HG03571 (cell line): Measurements from ENCODE around the gene MVK.
"Not testable (repeated sequence)": the region's sequence is repeated elsewhere in the genome, so short reads cannot be mapped to it uniquely, and the experiment has no call there.

Experiments used
- ATAC-seq: cut with Tn5 transposase; IDR thresholded peaks from one replicate; pipeline ENCODE4 v1.9.1; 2021; ENCODE audit not compliant: unreplicated experiment

MVK gene

DNA sequence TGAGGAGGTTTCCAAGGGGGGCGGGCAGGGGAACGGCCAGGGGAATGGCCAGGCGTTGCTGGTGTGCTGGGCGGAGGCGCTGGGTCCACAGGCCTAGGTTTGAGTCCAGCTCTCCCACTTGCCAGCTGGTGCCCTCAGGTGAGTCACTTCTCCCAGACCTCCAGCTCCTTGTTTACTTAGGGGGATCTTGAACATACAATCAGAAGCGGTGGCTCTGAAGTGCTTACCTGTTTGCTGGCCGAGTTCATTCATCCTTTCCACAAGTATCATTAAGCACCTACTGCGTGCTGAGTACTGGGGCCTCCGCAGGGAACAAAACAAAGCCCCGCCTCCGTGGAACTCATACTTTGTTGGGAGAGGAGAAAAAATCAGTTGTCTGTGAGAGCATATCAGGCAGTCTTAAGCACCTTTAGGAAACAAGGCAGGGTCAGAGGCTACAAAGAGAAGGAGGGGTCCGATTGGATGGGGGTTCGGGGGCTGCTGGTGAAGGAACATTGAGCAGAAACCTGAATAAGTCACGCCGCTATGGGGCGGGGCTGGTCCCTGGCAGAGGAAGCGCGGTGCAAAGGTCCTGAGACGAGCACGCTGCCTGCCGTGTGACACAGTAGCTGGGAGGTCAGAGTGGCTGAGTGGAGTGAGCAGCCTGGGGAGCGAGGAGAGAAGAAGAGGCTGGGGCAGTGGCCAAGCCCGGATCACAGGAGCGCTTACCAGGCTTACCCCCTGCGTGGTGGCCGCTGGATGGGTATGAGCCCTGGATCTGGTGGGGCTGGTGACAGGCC is 15.1 kb downstream of the MVK start:
- ATAC-seq: no peak

DNA sequence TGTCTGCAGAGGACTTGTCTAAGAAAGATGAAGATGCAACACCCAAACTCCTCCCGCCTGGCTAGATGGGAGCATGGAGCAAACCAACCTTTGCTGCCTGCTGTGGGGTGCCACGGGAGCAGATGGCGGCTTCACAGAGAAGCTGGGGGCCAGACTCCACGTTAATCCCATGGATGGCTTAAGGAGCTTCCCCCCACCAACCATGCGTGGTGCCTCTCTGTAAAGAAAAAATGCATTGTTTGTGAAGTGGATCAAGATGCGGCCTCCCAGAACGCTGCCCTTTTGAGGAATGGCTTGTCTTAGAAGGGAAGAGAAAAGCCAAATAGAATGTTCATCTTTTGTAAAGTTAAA is 15.6 kb downstream of the MVK start:
- ATAC-seq: no peak

DNA sequence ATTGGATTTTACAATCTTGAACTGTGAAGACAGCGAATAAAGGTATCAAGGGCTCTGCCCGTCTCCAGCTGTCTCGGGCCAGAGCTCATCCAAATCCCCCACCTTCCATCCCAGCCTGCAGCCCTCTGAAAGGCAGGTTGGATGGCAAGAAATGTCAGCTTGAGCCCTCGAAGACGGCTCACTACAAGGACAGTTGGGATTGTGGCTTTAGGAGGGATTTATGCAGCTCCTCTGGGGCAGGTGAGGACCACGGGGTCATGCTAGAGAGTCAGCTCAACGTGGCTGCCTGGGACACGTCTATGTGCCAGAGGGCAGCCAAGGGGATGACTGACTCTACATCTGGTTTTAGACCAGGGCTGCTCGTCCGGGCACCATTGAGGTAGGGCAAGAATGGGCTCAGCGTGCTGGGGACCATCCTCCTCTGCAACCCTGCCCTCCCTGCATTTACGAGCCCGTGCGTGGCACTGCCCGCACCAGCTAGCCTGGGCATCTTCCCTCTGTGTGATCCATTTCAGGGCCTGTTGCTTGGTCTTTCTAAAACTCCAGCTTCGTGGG is 16.2 kb downstream of the MVK start:
- ATAC-seq: no peak

GRCh38 chr12:109590566-109590965 is 17.0 kb downstream of the MVK start:
- ATAC-seq: no peak

GRCh38 chr12:109591041-109591440 is 17.4 kb downstream of the MVK start:
- no peak for ATAC-seq

- ATAC-seq: no peak
Observed at GRCh38 chr12:109592195-109592904, 18.8 kb downstream of the MVK start.

DNA sequence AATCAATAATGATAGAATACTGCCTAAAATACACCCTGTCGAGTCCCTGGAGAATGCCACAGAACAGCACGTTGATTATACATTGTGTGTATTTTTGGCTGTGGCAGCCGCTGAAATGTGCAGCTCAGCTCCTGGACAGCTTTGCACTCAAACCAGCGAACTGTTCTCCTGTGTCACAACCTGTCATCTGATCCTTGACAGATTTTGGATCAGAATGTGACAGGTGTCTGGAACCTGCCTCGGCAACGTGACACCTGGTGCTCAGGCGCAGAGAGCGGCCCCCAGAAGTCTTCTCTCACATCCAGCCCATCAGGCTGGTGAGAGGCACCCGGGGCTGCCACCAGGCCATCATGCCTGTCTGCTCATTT is 19.3 kb downstream of the MVK start:
- no peak for ATAC-seq

DNA sequence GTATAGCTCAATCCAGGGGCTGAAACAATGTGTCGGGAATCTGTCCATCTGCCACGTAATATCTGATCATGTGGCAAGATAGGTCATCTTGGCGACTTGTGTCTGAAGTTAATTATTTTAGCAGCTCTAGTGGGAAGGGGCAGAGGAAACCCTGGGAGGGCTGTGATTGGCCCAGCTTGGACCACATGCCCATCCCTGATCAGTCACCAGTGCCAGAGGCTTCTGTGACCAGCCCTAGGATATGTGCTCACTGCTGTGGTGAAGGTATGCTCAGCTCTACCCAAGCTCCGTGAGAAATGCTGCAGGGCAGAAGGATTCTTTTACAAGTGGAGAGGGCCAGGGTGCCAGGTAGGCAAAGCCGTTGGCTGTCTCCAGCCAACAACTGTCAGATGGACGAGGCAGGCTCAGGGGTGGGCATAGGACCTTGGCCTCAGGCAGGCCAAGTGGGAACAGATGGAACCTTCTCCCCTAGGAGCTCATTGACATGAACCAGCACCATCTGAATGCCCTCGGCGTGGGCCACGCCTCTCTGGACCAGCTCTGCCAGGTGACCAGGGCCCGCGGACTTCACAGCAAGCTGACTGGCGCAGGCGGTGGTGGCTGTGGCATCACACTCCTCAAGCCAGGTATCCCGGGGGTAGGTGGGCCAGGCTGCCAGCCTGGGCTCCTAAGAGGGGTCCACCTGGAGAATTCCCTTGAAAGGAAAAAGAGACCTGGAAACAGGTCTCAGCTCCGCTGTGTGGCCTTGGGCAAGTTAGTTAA is 21.1 kb downstream of the MVK start:
- ATAC-seq: no peak

- no peak for ATAC-seq
Observed at GRCh38 chr12:109595321-109595902, 21.8 kb downstream of the MVK start.

- no peak for ATAC-seq
Observed at GRCh38 chr12:109596418-109597244, 23.0 kb downstream of the MVK start.

DNA sequence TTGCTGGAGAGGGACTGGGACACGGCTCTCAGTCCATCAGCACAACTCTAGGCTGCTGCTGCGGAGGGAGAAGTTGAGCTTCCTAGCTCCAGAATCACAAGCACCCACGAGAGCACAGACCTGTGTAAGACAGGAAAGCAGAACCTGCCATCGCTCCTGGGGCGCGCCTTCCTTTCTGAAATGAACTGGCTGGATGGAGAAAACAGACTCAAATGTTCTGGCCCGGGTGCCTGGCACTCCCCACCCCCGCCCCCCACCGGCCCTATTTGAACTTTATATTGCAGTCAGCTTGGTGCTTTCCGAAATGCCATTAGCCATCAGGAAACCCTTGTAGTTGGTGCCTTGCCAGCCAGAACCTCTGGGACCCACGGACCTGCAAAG is 23.8 kb downstream of the MVK start:
- no peak for ATAC-seq

DNA sequence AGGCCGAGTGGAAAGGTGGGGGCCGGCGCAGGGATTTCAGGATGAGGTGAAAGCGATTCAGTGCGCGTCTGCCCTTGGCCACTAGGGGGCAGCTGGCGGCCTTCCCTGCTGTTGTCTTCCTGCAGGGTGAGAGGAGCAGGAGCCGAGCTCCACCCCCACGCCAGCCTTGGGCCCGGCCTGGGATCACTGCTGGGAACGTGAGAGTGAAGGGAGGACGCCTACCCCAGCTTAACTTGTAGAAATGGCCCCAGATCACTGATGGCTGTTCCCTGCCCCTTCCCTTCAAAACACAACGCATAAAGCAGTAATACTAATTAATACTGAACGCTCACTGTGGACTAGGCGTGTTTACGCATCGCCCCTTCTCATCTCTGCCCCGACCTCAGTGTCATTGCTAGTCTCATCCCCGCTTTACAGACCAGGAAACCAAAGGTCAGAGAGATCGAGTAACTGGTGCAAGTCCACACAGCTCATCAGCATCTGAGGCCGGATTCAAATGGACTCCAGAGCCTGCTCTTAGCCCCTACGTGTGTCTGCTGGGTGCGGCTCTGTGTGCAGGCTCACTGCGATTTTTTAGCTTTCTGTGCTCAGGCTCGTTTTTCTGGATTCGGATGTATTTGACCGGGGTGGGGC is 24.3 kb downstream of the MVK start:
- no peak for ATAC-seq

DNA sequence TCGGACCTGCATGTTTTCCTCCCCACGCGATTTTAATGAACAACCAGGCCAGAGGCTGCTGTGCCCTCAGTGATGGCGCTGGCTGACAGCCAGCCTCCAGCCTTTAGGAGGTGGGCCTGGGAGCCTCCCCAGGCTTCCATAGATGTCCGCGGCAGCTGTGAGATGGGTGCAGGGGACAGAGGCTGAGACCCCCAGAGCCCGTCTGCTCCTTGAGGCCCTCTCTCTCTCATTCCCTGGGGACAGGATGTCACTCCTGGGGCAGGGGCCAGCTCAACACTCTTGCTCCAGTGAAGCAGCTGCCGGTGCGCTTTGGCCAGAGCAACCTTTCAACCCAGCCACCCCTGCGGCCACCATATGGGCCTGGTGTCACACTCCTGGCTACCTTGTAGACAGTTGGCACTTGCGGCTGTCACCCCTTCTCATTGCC is 24.8 kb downstream of the MVK start:
- no peak for ATAC-seq

DNA sequence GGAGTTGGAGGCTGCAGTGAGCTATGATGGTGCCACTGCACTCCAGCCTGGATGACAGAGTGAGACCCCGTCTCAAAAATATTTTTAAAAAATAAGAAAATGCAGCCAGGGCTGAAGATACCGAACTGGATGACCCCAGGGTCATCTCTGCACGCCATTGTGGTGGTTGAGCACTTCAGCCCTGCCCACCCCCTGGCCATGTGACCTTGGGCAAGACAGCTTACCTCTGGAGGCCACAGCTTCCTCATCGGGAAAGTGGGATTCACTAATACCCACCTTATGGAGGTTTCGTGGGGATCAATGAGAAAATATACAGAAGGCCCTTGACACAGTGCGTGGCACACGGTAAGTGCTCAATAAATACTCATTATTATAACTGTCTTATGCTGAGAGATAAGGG is 25.5 kb downstream of the MVK start:
- ATAC-seq: no peak

GRCh38 chr12:109600481-109600880 is 26.9 kb downstream of the MVK start:
- ATAC-seq: no peak

DNA sequence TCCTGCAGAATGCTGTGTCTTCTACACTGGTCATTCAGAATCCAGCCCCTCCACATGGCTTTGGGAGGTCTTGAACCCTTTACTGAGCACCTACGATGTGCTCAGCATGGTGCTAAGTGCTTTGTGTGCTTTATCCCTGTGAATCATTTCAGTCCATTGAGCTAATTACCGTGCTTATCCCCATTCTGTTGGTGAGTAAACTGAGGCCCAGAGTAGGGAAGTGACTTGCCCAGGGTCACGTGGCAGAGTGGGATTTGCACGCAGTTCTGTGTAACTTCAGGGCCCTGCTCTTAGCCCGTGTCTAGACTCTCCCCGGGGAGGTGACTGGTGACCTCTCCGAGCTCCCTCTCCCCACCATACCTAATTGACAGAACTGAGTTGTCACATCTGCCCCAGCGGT is 27.4 kb downstream of the MVK start:
- ATAC-seq: no peak

- no peak for ATAC-seq
Observed at GRCh38 chr12:109601557-109601956, 28.0 kb downstream of the MVK start.

DNA sequence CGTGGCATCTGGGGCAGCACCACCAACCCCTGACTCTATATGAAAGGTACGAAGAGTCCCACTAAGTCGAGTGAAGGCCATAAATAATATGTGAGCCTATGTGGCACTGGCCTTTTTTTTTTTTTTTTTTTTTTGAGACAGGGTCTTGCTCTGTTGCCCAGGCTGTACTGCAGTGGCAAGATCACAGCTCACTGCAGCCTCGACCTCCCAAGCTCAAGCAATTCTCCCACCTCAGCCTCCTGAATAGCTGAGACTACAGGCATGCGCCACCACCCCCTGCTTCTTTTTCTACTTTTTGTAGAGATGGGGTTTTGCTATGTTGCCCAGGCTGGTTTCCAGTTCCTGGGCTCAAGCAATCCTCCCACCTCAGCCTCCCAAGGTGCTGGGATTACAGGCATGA is 28.5 kb downstream of the MVK start:
- not testable (repeated sequence) for ATAC-seq

- ATAC-seq: no peak
Observed at GRCh38 chr12:109604132-109604585, 30.6 kb downstream of the MVK start.

- ATAC-seq: no peak
Observed at GRCh38 chr12:109605016-109605415, 31.4 kb downstream of the MVK start.
